H9 (cell line): ENCODE data around the gene ZNF224. TPM values are rescaled to one million over a fixed set of nuclear protein-coding genes. Genes with fewer than 3 reads are reported as not detected.

Experiments used
- DNase-seq: peaks from one replicate; pipeline ENCODE4 v3.0.0-alpha.2; 2017
- H2AFZ ChIP-seq: one replicate; pipeline ENCODE4 v1.6.1; 2013; ENCODE audit warnings: mild to moderate bottlenecking, low read length, control low read depth, moderate library complexity
- H2AK5ac ChIP-seq: 2 replicates; pipeline ENCODE4 v1.6.1; 2013; ENCODE audit warnings: low read length, control low read depth, mixed read lengths; ENCODE audit not compliant: insufficient read length
- H2BK120ac ChIP-seq: one replicate; pipeline ENCODE4 v1.6.1; 2013; ENCODE audit warnings: low read depth, mild to moderate bottlenecking, low read length, control low read depth, inconsistent platforms; ENCODE audit not compliant: poor library complexity, severe bottlenecking
- H2BK12ac ChIP-seq: 2 replicates; pipeline ENCODE4 v1.6.1; 2013; ENCODE audit warnings: low read length, control low read depth, mixed read lengths, low read depth; ENCODE audit not compliant: insufficient read length
- H2BK15ac ChIP-seq: 2 replicates; pipeline ENCODE4 v1.6.1; 2013; ENCODE audit warnings: low read depth, low read length, control low read depth
- H2BK20ac ChIP-seq: one replicate; pipeline ENCODE4 v1.6.1; 2013; ENCODE audit warnings: low read depth, mild to moderate bottlenecking, low read length, control low read depth, inconsistent platforms; ENCODE audit not compliant: poor library complexity, severe bottlenecking
- H2BK5ac ChIP-seq: 2 replicates; pipeline ENCODE4 v1.6.1; 2013; ENCODE audit warnings: low read length, control low read depth, mixed read lengths; ENCODE audit not compliant: insufficient read length
- H3K14ac ChIP-seq: 2 replicates; pipeline ENCODE4 v1.6.1; 2013; ENCODE audit warnings: low read length, control low read depth; ENCODE audit not compliant: insufficient read depth
- H3K18ac ChIP-seq: 2 replicates; pipeline ENCODE4 v1.6.1; 2013; ENCODE audit warnings: low read depth, mild to moderate bottlenecking, mixed read lengths, low read length, control low read depth; ENCODE audit not compliant: insufficient read length
- H3K23ac ChIP-seq: 2 replicates; pipeline ENCODE4 v1.6.1; 2013; ENCODE audit warnings: low read length, control low read depth, mixed read lengths, low read depth; ENCODE audit not compliant: insufficient read length
- H3K23me2 ChIP-seq: 2 replicates; pipeline ENCODE4 v1.6.1; 2013; ENCODE audit warnings: low read depth, mild to moderate bottlenecking, mixed read lengths, low read length, control low read depth; ENCODE audit not compliant: insufficient read length, poor library complexity, severe bottlenecking
- H3K27ac ChIP-seq: 2 replicates; pipeline ENCODE4 v1.5.1; 2013; ENCODE audit warnings: low read length, control low read depth, mixed read lengths, low read depth; ENCODE audit not compliant: insufficient read length
- H3K27me3 ChIP-seq: 2 replicates; pipeline ENCODE4 v1.6.1; 2013; ENCODE audit warnings: low read length, control low read depth, inconsistent platforms; ENCODE audit not compliant: insufficient read depth
- H3K4ac ChIP-seq: 2 replicates; pipeline ENCODE4 v1.6.1; 2013; ENCODE audit warnings: low read depth, mild to moderate bottlenecking, control low read depth, inconsistent platforms, low read length, moderate library complexity
- H3K4me1 ChIP-seq: 2 replicates; pipeline ENCODE4 v1.6.1; 2013; ENCODE audit warnings: low read length, control low read depth, inconsistent platforms; ENCODE audit not compliant: insufficient read depth
- H3K4me2 ChIP-seq: 2 replicates; pipeline ENCODE4 v1.6.1; 2013; ENCODE audit warnings: low read length, control low read depth, mixed read lengths; ENCODE audit not compliant: insufficient read length, insufficient read depth
- H3K56ac ChIP-seq: 2 replicates; pipeline ENCODE4 v1.6.1; 2013; ENCODE audit warnings: low read depth, mild to moderate bottlenecking, mixed read lengths, low read length, control low read depth; ENCODE audit not compliant: insufficient read length
- H3K79me1 ChIP-seq: 2 replicates; pipeline ENCODE4 v1.6.1; 2013; ENCODE audit warnings: low read depth, mild to moderate bottlenecking, moderate library complexity, low read length, control low read depth, inconsistent platforms; ENCODE audit not compliant: insufficient read depth, poor library complexity, severe bottlenecking
- H3K79me2 ChIP-seq: 2 replicates; pipeline ENCODE4 v1.6.1; 2013; ENCODE audit warnings: low read length, control low read depth, inconsistent platforms; ENCODE audit not compliant: insufficient read depth
- H3K9ac ChIP-seq: 2 replicates; pipeline ENCODE4 v1.6.1; 2013; ENCODE audit warnings: low read length, control low read depth, mixed read lengths; ENCODE audit not compliant: insufficient read length; ENCODE audit errors: extremely low read depth
- H3K9me3 ChIP-seq: one replicate; pipeline ENCODE4 v1.6.1; 2013; ENCODE audit warnings: low read depth, low read length, inconsistent platforms; ENCODE audit not compliant: control insufficient read depth
- H3T11ph ChIP-seq: one replicate; pipeline ENCODE4 v1.6.1; 2013; ENCODE audit warnings: mild to moderate bottlenecking, low read length, control low read depth, inconsistent platforms
- H4K20me1 ChIP-seq: one replicate; pipeline ENCODE4 v1.6.1; 2013; ENCODE audit not compliant: control insufficient read depth, insufficient read length, insufficient read depth
- H4K5ac ChIP-seq: 2 replicates; pipeline ENCODE4 v1.6.1; 2013; ENCODE audit warnings: low read depth, mild to moderate bottlenecking, mixed read lengths, low read length, control low read depth; ENCODE audit not compliant: insufficient read length
- H4K8ac ChIP-seq: replicated peaks from 2 replicates; pipeline ENCODE4 v1.6.1; 2013; ENCODE audit warnings: low read length, control low read depth, mixed read lengths, low read depth; ENCODE audit not compliant: insufficient read length
- H4K91ac ChIP-seq: 2 replicates; pipeline ENCODE4 v1.6.1; 2013; ENCODE audit warnings: low read depth, mild to moderate bottlenecking, moderate library complexity, mixed read lengths, low read length, control low read depth; ENCODE audit not compliant: insufficient read length
- H3K27ac Mint-ChIP-seq, 3 experiments: 2 replicates in 2 of 3; 3 replicates in 1 of 3; pipeline ENCODE4 v1.8.0; 2020 to 2021; ENCODE audit warnings: mixed read lengths in 3 of 3, mild to moderate bottlenecking in 1 of 3, moderate library complexity in 1 of 3
- H3K27me3 Mint-ChIP-seq: 2 replicates; pipeline ENCODE4 v1.8.0; 2021; ENCODE audit warnings: low read depth, mild to moderate bottlenecking, moderate library complexity, mixed read lengths
- H3K36me3 Mint-ChIP-seq, 3 experiments: 2 replicates in 2 of 3; 3 replicates in 1 of 3; pipeline ENCODE4 v1.8.0; 2020 to 2021; ENCODE audit warnings: low read depth in 3 of 3, mixed read lengths in 3 of 3; ENCODE audit not compliant: insufficient read depth in 1 of 3
- H3K4me1 Mint-ChIP-seq, 2 experiments: 2 replicates each; pipeline ENCODE4 v1.8.0; 2020; ENCODE audit warnings: mixed read lengths in 2 of 2
- H3K4me3 Mint-ChIP-seq, 2 experiments: 2 replicates in 1 of 2; 3 replicates in 1 of 2; pipeline ENCODE4 v1.8.0; 2020 to 2021; ENCODE audit warnings: mild to moderate bottlenecking in 2 of 2, mixed read lengths in 2 of 2, moderate library complexity in 1 of 2
- H3K9me3 Mint-ChIP-seq, 2 experiments: 2 replicates in 1 of 2; 3 replicates in 1 of 2; pipeline ENCODE4 v1.8.0; 2020; ENCODE audit warnings: mild to moderate bottlenecking in 2 of 2, mixed read lengths in 2 of 2, moderate library complexity in 1 of 2
- CTCF ChIP-seq: fragments of 200-600 bp; sonication (generic); conservative IDR thresholded peaks from 3 replicates; pipeline ENCODE4 v1.8.0; 2021; ENCODE audit warnings: antibody characterized with exemption, mild to moderate bottlenecking
- WGBS: extraction: QIAGEN DNeasy Blood & Tissue Kit; methylation state at CpG from one replicate; pipeline ENCODE4 v1.1.7; 2013; ENCODE audit warnings: missing lambda C conversion rate, low lambda C conversion rate, mixed read lengths; ENCODE audit not compliant: insufficient read length; ENCODE audit errors: extremely low coverage; 5-methylcytosine and 5-hydroxymethylcytosine counted together
- total RNA-seq: library from RNA; stranded (reverse); gene quantifications from 2 replicates; pipeline ENCODE4 v1.2.1, GENCODE V29; 2021

ZNF224 gene
- total RNA-seq, 1 experiment from 2014 or later = 19.0 TPM

DNA sequence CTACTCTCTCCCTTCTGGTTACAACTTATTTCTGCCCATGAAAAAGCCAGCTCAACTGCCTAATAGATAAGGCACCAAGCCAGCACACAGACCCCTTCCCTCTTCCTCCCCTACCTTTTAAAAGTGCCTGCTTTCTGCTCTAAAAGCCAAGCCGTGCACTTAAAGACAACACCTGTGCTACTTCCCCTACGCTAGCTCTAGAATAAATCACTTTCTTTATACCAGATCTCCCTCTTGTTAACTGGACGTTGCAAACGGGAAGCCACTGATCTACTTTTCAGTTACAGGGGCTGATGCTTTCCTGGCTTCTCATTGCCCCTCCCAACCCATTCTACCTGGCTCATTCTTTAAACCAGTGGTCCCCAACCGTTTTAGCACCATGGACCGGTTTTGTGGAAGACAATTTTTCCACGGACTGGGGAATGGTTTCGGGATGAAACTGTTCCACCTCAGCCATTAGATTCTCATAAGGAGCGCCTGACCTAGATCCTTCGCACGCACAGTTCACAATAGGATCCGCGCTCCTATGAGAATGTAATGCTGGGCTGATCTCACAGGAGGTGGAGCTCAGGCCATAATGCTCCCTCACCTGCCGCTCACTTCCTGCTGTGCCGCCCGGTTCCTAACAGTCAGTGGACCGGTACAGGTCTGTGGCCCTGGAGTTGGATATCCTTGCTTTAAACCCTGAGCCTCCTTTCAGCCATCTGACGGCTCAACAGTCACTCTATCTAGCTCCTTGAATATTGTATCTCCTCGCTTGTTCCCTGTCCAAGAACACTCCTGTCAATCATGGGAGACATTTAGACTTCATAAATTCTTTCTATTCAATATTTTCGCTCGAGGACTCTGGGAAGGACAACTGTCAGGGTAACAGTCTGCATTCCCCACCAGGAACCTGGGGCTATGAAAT, 43.2 kb upstream of the ZNF224 start:
- Histone ChIP-seq H3T11ph (no peak overlapping the region), H2AK5ac (no peak overlapping the region), H3K56ac (no peak overlapping the region), H3K18ac (no peak overlapping the region), H2BK20ac (no peak overlapping the region), H3K23ac (no peak overlapping the region), H4K91ac (no peak overlapping the region), H3K79me2 (no peaks in the 10 kb centered on the region), H4K20me1 (no peaks in the 10 kb centered on the region), H4K5ac (no peak overlapping the region), H2AFZ (peak overlapping the region; percentile 26), H3K27me3 (no peaks in the 10 kb centered on the region), H2BK5ac (no peak overlapping the region), H2BK120ac (no peak overlapping the region), H3K79me1 (no peaks in the 10 kb centered on the region), H3K27ac (no peak overlapping the region), H3K14ac (no peak overlapping the region), H4K8ac (no peak overlapping the region), H2BK15ac (no peak overlapping the region), H2BK12ac (no peak overlapping the region), H3K4me1 (0 out of 2 replicates have a peak, but pooled peaks cover 2% of the 10 kb centered on the region), H3K4me2 (peak overlapping the region; percentile 93), H3K4ac (no peak overlapping the region), H3K9ac (no peak overlapping the region), H3K9me3 (no peaks in the 10 kb centered on the region), H3K23me2 (peaks cover 14% of the 10 kb centered on the region)
- H3K27ac Mint-ChIP-seq = no peak overlapping the region
- TF ChIP-seq CTCF = no peak
- H3K4me1 Mint-ChIP-seq = peaks cover 4 to 9% of the 10 kb centered on the region in 2 experiments
- peak overlapping the region; percentile 99 to 100 for H3K4me3 Mint-ChIP-seq
- H3K27me3 Mint-ChIP-seq = peaks cover 21% of the 10 kb centered on the region
- peak; percentile 37 for DNase-seq
- WGBS = no CpG with 5 or more reads among the region's 21 CpGs
- H3K36me3 Mint-ChIP-seq = peaks cover 11 to 19% (median 13%) of the 10 kb centered on the region in 3 experiments
- H3K9me3 Mint-ChIP-seq = peaks cover 4 to 31% of the 10 kb centered on the region in 2 experiments; a peak in 4 of 5 replicates
